Keratinocyte (primary cell): Measurements from ENCODE around the gene WDR33. TPM values are rescaled to one million over a fixed set of nuclear protein-coding genes. Genes with fewer than 3 reads are reported as not detected.

ENCODE experiments used
- DNase-seq: peaks from one replicate; pipeline ENCODE4 v3.0.0-alpha.2; 2011; ENCODE audit warnings: low read depth, missing footprints, low spot score
- FAIRE-seq: peaks from 2 replicates; lab custom pipeline; 2011; peaks lifted over from hg19 to GRCh38; lab: Jason Lieb, UNC
- H2AFZ ChIP-seq: 2 replicates; pipeline ENCODE4 v1.6.0; 2012; ENCODE audit warnings: low read length, control low read depth, inconsistent platforms; ENCODE audit not compliant: control insufficient read depth
- H3K27ac ChIP-seq: 2 replicates; pipeline ENCODE4 v1.5.1; 2011; ENCODE audit warnings: low read length; ENCODE audit not compliant: control insufficient read depth, insufficient read depth
- H3K27me3 ChIP-seq: 3 replicates; pipeline ENCODE4 v1.6.0; 2011; ENCODE audit warnings: low read length; ENCODE audit not compliant: control insufficient read depth, insufficient read depth; ENCODE audit errors: extremely low read depth
- H3K36me3 ChIP-seq, 2 experiments: 2 replicates in 1 of 2; 3 replicates in 1 of 2; pipeline ENCODE4 v1.5.1; 2011; ENCODE audit warnings: low read length in 2 of 2, mild to moderate bottlenecking in 1 of 2; ENCODE audit not compliant: control insufficient read depth in 2 of 2, insufficient read depth in 2 of 2; ENCODE audit errors: extremely low read depth in 1 of 2
- H3K4me1 ChIP-seq: 3 replicates; pipeline ENCODE4 v1.5.1; 2011; ENCODE audit warnings: low read length; ENCODE audit not compliant: control insufficient read depth, insufficient read depth; ENCODE audit errors: extremely low read depth
- H3K4me2 ChIP-seq: 3 replicates; pipeline ENCODE4 v1.6.0; 2011; ENCODE audit warnings: low read depth, low read length; ENCODE audit not compliant: control insufficient read depth, insufficient read depth; ENCODE audit errors: extremely low read depth
- H3K4me3 ChIP-seq, 3 experiments: fragments of 200-600 bp in 1 of 3; sonication (generic) in 1 of 3; 2 replicates in 2 of 3; 3 replicates in 1 of 3; pipeline ENCODE4 v1.5.1; 2011 to 2016; ENCODE audit warnings: low read length in 3 of 3, mild to moderate bottlenecking in 3 of 3, control low read depth in 2 of 3, inconsistent platforms in 1 of 3, low read depth in 1 of 3, mixed read lengths in 1 of 3, mixed run types in 1 of 3, moderate library complexity in 1 of 3; ENCODE audit not compliant: control insufficient read depth in 2 of 3, insufficient read depth in 2 of 3; ENCODE audit errors: extremely low read depth in 1 of 3
- H3K79me2 ChIP-seq: 2 replicates; pipeline ENCODE4 v1.6.0; 2012; ENCODE audit warnings: low read length; ENCODE audit not compliant: control insufficient read depth, insufficient read depth
- H3K9ac ChIP-seq: 3 replicates; pipeline ENCODE4 v1.6.0; 2011; ENCODE audit warnings: low read length; ENCODE audit not compliant: control insufficient read depth, insufficient read depth; ENCODE audit errors: extremely low read depth
- H3K9me1 ChIP-seq: 3 replicates; pipeline ENCODE4 v1.6.0; 2011; ENCODE audit warnings: low read length; ENCODE audit not compliant: control insufficient read depth, insufficient read depth; ENCODE audit errors: extremely low read depth
- H3K9me3 ChIP-seq: 2 replicates; pipeline ENCODE4 v1.5.1; 2012; ENCODE audit warnings: low read depth, low read length; ENCODE audit not compliant: control insufficient read depth
- H4K20me1 ChIP-seq: 3 replicates; pipeline ENCODE4 v1.6.0; 2011; ENCODE audit warnings: low read length; ENCODE audit not compliant: control insufficient read depth, insufficient read depth; ENCODE audit errors: extremely low read depth
- CTCF ChIP-seq, 3 experiments: IDR thresholded peaks in 1 of 3; conservative IDR thresholded peaks in 1 of 3; optimal IDR thresholded peaks in 1 of 3; 2 replicates in 2 of 3; 3 replicates in 1 of 3; pipeline versions ENCODE3 to v1.5.1; 2011; ENCODE audit warnings: low read length in 3 of 3, mild to moderate bottlenecking in 3 of 3, moderate library complexity in 2 of 3, control low read depth in 1 of 3, inconsistent platforms in 1 of 3; ENCODE audit not compliant: insufficient read depth in 2 of 3; ENCODE audit errors: extremely low read depth in 1 of 3
- EZH2 ChIP-seq: IDR thresholded peaks from one replicate; pipeline ENCODE4 v1.6.1; 2012; ENCODE audit warnings: inconsistent platforms, mild to moderate bottlenecking, low read length, moderate library complexity
- dilution Hi-C: fragments of 300-500 bp; cut with MboI; formaldehyde crosslinking; loops from one replicate; pipeline ENCODE4 v1.7.0; 2020; ENCODE audit warnings: low sequenced_read_pairs; ENCODE audit not compliant: extremely low pct_ligation_motif_present
- polyA plus RNA-seq, 5 experiments: library from polyadenylated mRNA; depleted of rRNA in 3 of 5; stranded (reverse) in 3 of 5; stranded (forward) in 1 of 5; unstranded in 1 of 5; fragments of >200 nt; gene quantifications; 1 replicate in 1 of 5; 2 replicates in 3 of 5; 3 replicates in 1 of 5; pipeline versions ENCODE4 v1.2.1 to v1.2.3, GENCODE V29; 2011 to 2012; ENCODE audit warnings: missing spikeins in 2 of 5, low read depth in 1 of 5, low replicate concordance in 1 of 5

Gene WDR33
- polyA plus RNA-seq, 1 donor (not counting 4 experiments of a cell fraction or from before 2014, with no cell fraction given) = 44.5 TPM

- Histone ChIP-seq H3K79me2 (no peaks in the 10 kb centered on the region), H3K27me3 (peaks cover 4% of the 10 kb centered on the region), H3K4me2 (no peak overlapping the region), H4K20me1 (no peaks in the 10 kb centered on the region), H3K9ac (no peak overlapping the region), H3K4me1 (no peaks in the 10 kb centered on the region), H3K9me3 (peaks cover 6% of the 10 kb centered on the region), H3K9me1 (no peaks in the 10 kb centered on the region), H3K4me3 (no peak overlapping the region), H3K36me3 (no peaks in the 10 kb centered on the region), H3K27ac (no peak overlapping the region), H2AFZ (no peak overlapping the region)
- dilution Hi-C loops = loop anchor here (25.0 kb wide), 1 partner anchor 98 kb away; no protein-coding TSS in a partner anchor
- DNase-seq = no peak
- FAIRE-seq = no peak
- TF ChIP-seq EZH2 = no peak
- TF ChIP-seq CTCF (optimal IDR thresholded peaks at IDR 0.05 in 1 of 3, IDR thresholded peaks at IDR 0.05 in 1 of 3, conservative IDR thresholded peaks at IDR 0.05 in 1 of 3; ENCODE audit: extremely low read depth in 1 of 3, insufficient read depth in 2 of 3, low read length in 3 of 3) = no peak
Observed at GRCh38 chr2:127685410-127686080, 125.4 kb downstream of the WDR33 start.

GRCh38 chr2:127683757-127684156 lies 127.2 kb downstream of the WDR33 start:
- DNase-seq = no peak
- Histone ChIP-seq H3K27ac (no peak overlapping the region), H2AFZ (no peak overlapping the region), H3K27me3 (peaks cover 13% of the 10 kb centered on the region), H3K79me2 (no peaks in the 10 kb centered on the region), H3K9me3 (peaks cover under 1% of the 10 kb centered on the region), H3K9me1 (no peaks in the 10 kb centered on the region), H3K4me3 (no peak overlapping the region), H4K20me1 (no peaks in the 10 kb centered on the region), H3K4me2 (no peak overlapping the region), H3K36me3 (no peaks in the 10 kb centered on the region), H3K4me1 (no peaks in the 10 kb centered on the region), H3K9ac (no peak overlapping the region)
- no peak for FAIRE-seq
- dilution Hi-C loops = loop anchor here (25.0 kb wide), 1 partner anchor 96 kb away; no protein-coding TSS in a partner anchor
- no peak for TF ChIP-seq EZH2
- TF ChIP-seq CTCF (optimal IDR thresholded peaks at IDR 0.05 in 1 of 3, IDR thresholded peaks at IDR 0.05 in 1 of 3, conservative IDR thresholded peaks at IDR 0.05 in 1 of 3; ENCODE audit: extremely low read depth in 1 of 3, insufficient read depth in 2 of 3, low read length in 3 of 3) = no peak
